HepG2 (cell line): Measurements from ENCODE around the gene ZFAND6. TPM values are rescaled to one million over a fixed set of nuclear protein-coding genes. Genes with fewer than 3 reads are reported as not detected.
A peak's percentile ranks its signal among the peaks of the same experiment; 100 is the strongest.

Source experiments
- AHDC1 ChIP-seq: sonication (generic); formaldehyde crosslinking; IDR thresholded peaks from 2 replicates; pipeline ENCODE4 v1.5.1; 2020; ENCODE audit warnings: mild to moderate bottlenecking, missing genetic modification reagents, borderline replicate concordance
- BCL3 ChIP-seq: sonication (generic); formaldehyde crosslinking; IDR thresholded peaks from 2 replicates; pipeline ENCODE4 v1.5.1; 2020; ENCODE audit warnings: mild to moderate bottlenecking, missing genetic modification reagents, moderate library complexity
- FOSL2 ChIP-seq: sonication (generic); formaldehyde crosslinking; IDR thresholded peaks from 2 replicates; pipeline ENCODE4 v1.4.0; 2020; ENCODE audit warnings: missing genetic modification reagents
- HNF4A ChIP-seq: sonication (generic); formaldehyde crosslinking; IDR thresholded peaks from 2 replicates; pipeline ENCODE4 v1.4.0; 2020; ENCODE audit warnings: missing genetic modification reagents
- HNF4G ChIP-seq, 2 experiments: sonication (generic) in 1 of 2; formaldehyde crosslinking in 1 of 2; IDR thresholded peaks; 2 replicates each; pipeline versions ENCODE4 v1.4.0 to v1.6.1; 2011 to 2020; ENCODE audit warnings: borderline replicate concordance in 2 of 2, low read depth in 2 of 2, mild to moderate bottlenecking in 2 of 2, low read length in 1 of 2, missing genetic modification reagents in 1 of 2, moderate library complexity in 1 of 2
- PHF21A ChIP-seq: sonication (generic); formaldehyde crosslinking; IDR thresholded peaks from 2 replicates; pipeline ENCODE4 v1.5.0; 2020; ENCODE audit warnings: mild to moderate bottlenecking, missing genetic modification reagents
- RARA ChIP-seq: IDR thresholded peaks from 2 replicates; pipeline ENCODE4 v1.6.1; 2016; ENCODE audit warnings: missing genetic modification reagents, missing compliant biosample characterization
- RNF2 ChIP-seq: fragments of 450-650 bp; conservative IDR thresholded peaks from 2 replicates; pipeline ENCODE4 v1.6.1; 2016; ENCODE audit warnings: low read depth
- SALL1 ChIP-seq: sonication (generic); formaldehyde crosslinking; IDR thresholded peaks from 2 replicates; pipeline ENCODE4 v1.8.0; 2022; ENCODE audit warnings: mild to moderate bottlenecking, missing genetic modification reagents
- SETDB1 ChIP-seq: sonication (generic); formaldehyde crosslinking; IDR thresholded peaks from 2 replicates; pipeline ENCODE4 v1.5.1; 2020; ENCODE audit warnings: missing genetic modification reagents, mild to moderate bottlenecking, borderline replicate concordance
- TEAD3 ChIP-seq: optimal IDR thresholded peaks from 2 replicates; pipeline ENCODE3; 2016; ENCODE audit warnings: borderline replicate concordance
- TFAP4 ChIP-seq: sonication (generic); IDR thresholded peaks from 2 replicates; pipeline ENCODE4 v1.6.1; 2016; ENCODE audit warnings: low read depth, borderline replicate concordance
- ZMYM4 ChIP-seq: sonication (generic); formaldehyde crosslinking; IDR thresholded peaks from 2 replicates; pipeline ENCODE4 v1.8.1; 2023; ENCODE audit warnings: mild to moderate bottlenecking, missing genetic modification reagents
- ZNF558 ChIP-seq: sonication (generic); formaldehyde crosslinking; IDR thresholded peaks from 2 replicates; pipeline ENCODE4 v1.9.0; 2022; ENCODE audit warnings: mild to moderate bottlenecking, missing genetic modification reagents, borderline replicate concordance
- ZNF788 ChIP-seq: sonication (generic); formaldehyde crosslinking; IDR thresholded peaks from 2 replicates; pipeline ENCODE4 v1.5.0; 2020; ENCODE audit warnings: mild to moderate bottlenecking, missing genetic modification reagents, borderline replicate concordance
- ZNF883 ChIP-seq: sonication (generic); formaldehyde crosslinking; IDR thresholded peaks from 2 replicates; pipeline ENCODE4 v1.5.1; 2020; ENCODE audit warnings: mild to moderate bottlenecking, missing genetic modification reagents; ENCODE audit errors: not compliant biosample characterization
- ZSCAN25 ChIP-seq: sonication (generic); formaldehyde crosslinking; IDR thresholded peaks from 2 replicates; pipeline ENCODE4 v1.8.0; 2022; ENCODE audit warnings: mild to moderate bottlenecking, missing genetic modification reagents
- polyA plus RNA-seq, 8 experiments: library from polyadenylated mRNA; depleted of rRNA in 3 of 8; stranded (reverse) in 7 of 8; unstranded in 1 of 8; fragments of >200 nt; fragmentation: Illumina TruSeq in 4 of 8; extraction: Trizol in 4 of 8; gene quantifications; 2 replicates each; pipeline versions ENCODE4 v1.2.1 to v1.2.3, GENCODE V29; 2011 to 2016; ENCODE audit warnings: low read depth in 4 of 8, missing spikeins in 1 of 8, mixed read lengths in 1 of 8; ENCODE audit not compliant: insufficient read depth in 1 of 8
- total RNA-seq, 5 experiments: library from RNA; depleted of rRNA; stranded (reverse); fragments of >200 nt; fragmentation: Illumina TruSeq; extraction: Trizol; gene quantifications; 2 replicates each; pipeline ENCODE4 v1.2.3, GENCODE V29; 2016; ENCODE audit warnings: low read depth in 1 of 5
- TF ChIP-seq, protein P1 (sequence below): IDR thresholded peaks from 2 replicates; pipeline ENCODE4 v1.6.1; 2016; ENCODE audit warnings: low read depth
- TF ChIP-seq, protein P2 (sequence below): sonication (generic); formaldehyde crosslinking; IDR thresholded peaks from 2 replicates; pipeline ENCODE4 v1.9.0; 2022; ENCODE audit warnings: low read depth, missing genetic modification reagents

Gene ZFAND6
- total and polyA plus RNA-seq, 2 of the 13 experiments (the other 11 are each of a cell fraction or from before 2014, with no cell fraction given): 84.2 to 115 TPM

- TF ChIP-seq HNF4A (CRISPR knock-in tag): peak; percentile 68
- TF ChIP-seq ZMYM4: peak; percentile 71
- no peak for TF ChIP-seq BCL3 (CRISPR knock-in tag)
- TF ChIP-seq HNF4G (IDR thresholded peaks at IDR 0.05; ENCODE audit: borderline replicate concordance, low read depth, low read length): 0 out of 2 replicates have a peak, but pooled peaks have one; percentile 16
- no peak for TF ChIP-seq HNF4G (CRISPR knock-in tag; IDR thresholded peaks at IDR 0.05; ENCODE audit: borderline replicate concordance, low read depth)
- TF ChIP-seq RNF2: no peak
- peak; percentile 79; the same call in 1 of the 2 replicates for TF ChIP-seq ZSCAN25 (CRISPR knock-in tag)
- TF ChIP-seq ZNF883 (CRISPR knock-in tag): no peak
- TF ChIP-seq TFAP4: 0 out of 2 replicates have a peak, but pooled peaks have one; percentile 13
- no peak for TF ChIP-seq SETDB1 (CRISPR knock-in tag)
- TF ChIP-seq FOSL2 (CRISPR knock-in tag): peak; percentile 30; the same call in 1 of the 2 replicates
- TF ChIP-seq, protein P1, sequence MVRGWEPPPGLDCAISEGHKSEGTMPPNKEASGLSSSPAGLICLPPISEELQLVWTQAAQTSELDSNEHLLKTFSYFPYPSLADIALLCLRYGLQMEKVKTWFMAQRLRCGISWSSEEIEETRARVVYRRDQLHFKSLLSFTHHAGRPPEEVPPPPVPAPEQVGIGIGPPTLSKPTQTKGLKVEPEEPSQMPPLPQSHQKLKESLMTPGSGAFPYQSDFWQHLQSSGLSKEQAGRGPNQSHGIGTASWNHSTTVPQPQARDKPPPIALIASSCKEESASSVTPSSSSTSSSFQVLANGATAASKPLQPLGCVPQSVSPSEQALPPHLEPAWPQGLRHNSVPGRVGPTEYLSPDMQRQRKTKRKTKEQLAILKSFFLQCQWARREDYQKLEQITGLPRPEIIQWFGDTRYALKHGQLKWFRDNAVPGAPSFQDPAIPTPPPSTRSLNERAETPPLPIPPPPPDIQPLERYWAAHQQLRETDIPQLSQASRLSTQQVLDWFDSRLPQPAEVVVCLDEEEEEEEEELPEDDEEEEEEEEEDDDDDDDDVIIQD (CRISPR knock-in tag): 0 out of 2 replicates have a peak, but pooled peaks have one; percentile 31
- TF ChIP-seq, protein P2, sequence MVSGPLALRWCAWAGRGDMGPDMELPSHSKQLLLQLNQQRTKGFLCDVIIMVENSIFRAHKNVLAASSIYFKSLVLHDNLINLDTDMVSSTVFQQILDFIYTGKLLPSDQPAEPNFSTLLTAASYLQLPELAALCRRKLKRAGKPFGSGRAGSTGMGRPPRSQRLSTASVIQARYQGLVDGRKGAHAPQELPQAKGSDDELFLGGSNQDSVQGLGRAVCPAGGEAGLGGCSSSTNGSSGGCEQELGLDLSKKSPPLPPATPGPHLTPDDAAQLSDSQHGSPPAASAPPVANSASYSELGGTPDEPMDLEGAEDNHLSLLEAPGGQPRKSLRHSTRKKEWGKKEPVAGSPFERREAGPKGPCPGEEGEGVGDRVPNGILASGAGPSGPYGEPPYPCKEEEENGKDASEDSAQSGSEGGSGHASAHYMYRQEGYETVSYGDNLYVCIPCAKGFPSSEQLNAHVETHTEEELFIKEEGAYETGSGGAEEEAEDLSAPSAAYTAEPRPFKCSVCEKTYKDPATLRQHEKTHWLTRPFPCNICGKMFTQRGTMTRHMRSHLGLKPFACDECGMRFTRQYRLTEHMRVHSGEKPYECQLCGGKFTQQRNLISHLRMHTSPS (CRISPR knock-in tag): peak; percentile 97
- TF ChIP-seq ZNF788: no peak
- TF ChIP-seq TEAD3 (CRISPR knock-in tag): peak; percentile 35
- TF ChIP-seq AHDC1 (CRISPR knock-in tag): peak; percentile 44; the same call in 1 of the 2 replicates
- 0 out of 2 replicates have a peak, but pooled peaks have one; percentile 21 for TF ChIP-seq PHF21A (CRISPR knock-in tag)
- peak; percentile 57 for TF ChIP-seq RARA (CRISPR knock-in tag)
- TF ChIP-seq ZNF558 (CRISPR knock-in tag): no peak
- peak; percentile 54 for TF ChIP-seq SALL1 (CRISPR knock-in tag)
Measured at GRCh38 chr15:80163217-80163616, 103.7 kb downstream of the ZFAND6 start (continued).
